Stimulated activated CD8-positive, alpha-beta memory T cell treated with anti-CD3 and anti-CD28 coated beads, Interleukin-12 subunit alpha, Interleukin-12 subunit beta, amount 100 ng/mL, for 1 hour (primary cell): Measurements from ENCODE around the gene KIAA2012.
"Not testable (repeated sequence)": the region's sequence is repeated elsewhere in the genome, so short reads cannot be mapped to it uniquely, and the experiment has no call there.

Source experiments
- DNase-seq: peaks from one replicate; pipeline ENCODE4 v3.0.0-alpha.2; 2020; ENCODE audit warnings: low read depth

KIAA2012 gene

GRCh38 chr2:202118168-202118567 is 45.1 kb downstream of the KIAA2012 start:
- DNase-seq: no peak

GRCh38 chr2:202120828-202121227 is 47.8 kb downstream of the KIAA2012 start:
- no peak for DNase-seq

GRCh38 chr2:202121532-202122162 is 48.6 kb downstream of the KIAA2012 start:
- no peak for DNase-seq

GRCh38 chr2:202122163-202122540 is 49.1 kb downstream of the KIAA2012 start:
- no peak for DNase-seq

- DNase-seq: no peak
Measured at GRCh38 chr2:202122980-202123720, 50.1 kb downstream of the KIAA2012 start.

GRCh38 chr2:202124286-202124685 is 51.2 kb downstream of the KIAA2012 start:
- DNase-seq: no peak

- no peak for DNase-seq
Measured at GRCh38 chr2:202127687-202128331, 54.8 kb downstream of the KIAA2012 start.

- DNase-seq: no peak
Measured at GRCh38 chr2:202129841-202130240, 56.8 kb downstream of the KIAA2012 start.

GRCh38 chr2:202133200-202133908 is 60.3 kb downstream of the KIAA2012 start:
- DNase-seq: no peak

- DNase-seq: no peak
Measured at GRCh38 chr2:202133909-202134265, 60.8 kb downstream of the KIAA2012 start.

- DNase-seq: no peak
Measured at GRCh38 chr2:202135091-202135874, 62.2 kb downstream of the KIAA2012 start.

- not testable (repeated sequence) for DNase-seq
Measured at GRCh38 chr2:202136039-202136438, 63.0 kb downstream of the KIAA2012 start.

GRCh38 chr2:202136526-202136925 is 63.5 kb downstream of the KIAA2012 start:
- DNase-seq: no peak

GRCh38 chr2:202140522-202141252 is 67.6 kb downstream of the KIAA2012 start:
- no peak for DNase-seq

GRCh38 chr2:202141329-202141947 is 68.4 kb downstream of the KIAA2012 start:
- DNase-seq: no peak

- no peak for DNase-seq
Measured at GRCh38 chr2:202142540-202142939, 69.5 kb downstream of the KIAA2012 start.

- no peak for DNase-seq
Measured at GRCh38 chr2:202147775-202148174, 74.7 kb downstream of the KIAA2012 start.

- no peak for DNase-seq
Measured at GRCh38 chr2:202148515-202149154, 75.6 kb downstream of the KIAA2012 start.

- no peak for DNase-seq
Measured at GRCh38 chr2:202149155-202149762, 76.2 kb downstream of the KIAA2012 start.

GRCh38 chr2:202149936-202150335 is 76.9 kb downstream of the KIAA2012 start:
- DNase-seq: no peak
